GM19468 (cell line): ENCODE measurements around the gene NUPR2.
"Not testable (repeated sequence)": the region's sequence is repeated elsewhere in the genome, so short reads cannot be mapped to it uniquely, and the experiment has no call there.

Source experiments
- ATAC-seq: cut with Tn5 transposase; IDR thresholded peaks from one replicate; pipeline ENCODE4 v1.9.1; 2021; ENCODE audit warnings: mild to moderate bottlenecking, moderate library complexity, moderate number of reproducible peaks; ENCODE audit not compliant: unreplicated experiment; ENCODE audit errors: extremely low read depth

Gene NUPR2

GRCh38 chr7:56087445-56087844, 28.8 kb downstream of the NUPR2 start:
- no peak for ATAC-seq

- ATAC-seq: no peak
These were observed 29.5 kb downstream of the NUPR2 start for GRCh38 chr7:56086761-56087160.

DNA sequence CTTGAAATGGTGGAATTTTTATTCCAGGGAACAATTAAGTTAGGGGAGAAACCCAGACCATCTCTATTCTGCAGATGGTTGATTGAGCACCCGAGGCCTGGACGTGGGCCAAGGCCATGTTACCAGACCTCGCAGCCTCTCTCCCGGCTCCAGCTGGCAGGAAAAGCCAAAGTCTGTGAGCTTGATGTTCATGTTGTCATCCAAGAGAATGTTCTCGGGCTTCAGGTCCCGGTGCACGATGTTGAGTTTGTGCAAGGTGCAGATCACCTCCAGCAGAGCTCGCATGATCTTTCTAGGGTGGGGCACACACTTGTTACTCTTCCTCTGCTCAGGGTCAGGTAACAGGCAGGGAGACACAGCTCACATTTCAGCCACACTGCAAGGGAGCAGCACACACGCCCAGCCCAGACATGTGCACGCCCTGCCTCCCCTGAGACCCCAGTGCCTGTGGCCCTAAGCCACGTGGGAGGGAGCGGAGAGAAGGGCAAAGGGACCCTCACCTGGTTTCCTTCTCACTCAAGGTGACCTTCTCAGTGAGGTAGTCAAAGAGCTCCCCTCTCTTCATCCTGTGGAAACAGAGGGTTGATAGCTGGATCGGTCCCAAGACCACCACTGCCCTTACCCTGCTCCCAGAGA, 32.9 kb downstream of the NUPR2 start:
- no peak for ATAC-seq

GRCh38 chr7:56081626-56082340, 34.4 kb downstream of the NUPR2 start:
- ATAC-seq: no peak

- ATAC-seq: not testable (repeated sequence)
These were observed 35.3 kb downstream of the NUPR2 start for GRCh38 chr7:56080726-56081435.

- ATAC-seq: no peak
These were observed 36.6 kb downstream of the NUPR2 start for GRCh38 chr7:56079450-56080185.

- no peak for ATAC-seq
These were observed 38.0 kb downstream of the NUPR2 start for GRCh38 chr7:56078196-56078595.

GRCh38 chr7:56077681-56078080, 38.5 kb downstream of the NUPR2 start:
- no peak for ATAC-seq

- peak; percentile 84 for ATAC-seq
These were observed 41.8 kb downstream of the NUPR2 start for GRCh38 chr7:56074371-56074791.

DNA sequence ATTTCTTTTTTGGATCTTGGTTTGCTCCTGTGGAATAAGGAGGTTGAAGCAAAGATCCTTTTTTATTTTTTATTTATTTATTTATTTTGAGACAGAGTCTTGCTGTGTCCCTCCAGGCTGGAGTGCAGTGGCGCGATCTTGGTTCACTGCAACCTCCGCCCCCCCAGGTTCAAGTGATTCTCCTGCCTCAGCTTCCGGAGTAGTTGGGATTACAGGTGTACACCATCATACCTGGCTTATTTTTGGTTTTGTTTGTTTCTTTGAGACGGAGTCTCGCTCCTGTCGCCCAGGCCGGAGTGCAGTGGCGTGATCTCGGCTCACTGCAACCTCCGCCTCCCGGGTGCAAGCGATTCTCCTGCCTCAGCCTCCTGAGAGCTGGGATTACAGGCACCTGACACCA, 49.8 kb downstream of the NUPR2 start:
- not testable (repeated sequence) for ATAC-seq
